Peyer's patch (tissue), 4 donors: Measurements from ENCODE around the gene CDH3. TPM values are rescaled to one million over a fixed set of nuclear protein-coding genes. Genes with fewer than 3 reads are reported as not detected.

Experiments used
- DNase-seq, 3 donors: peaks; one replicate each; pipeline ENCODE4 v3.0.0-alpha.2; 2017 to 2019
- H3K27ac ChIP-seq, 4 donors: fragments of 200-600 bp; sonication (generic); one replicate each; pipeline ENCODE4 v1.5.1; 2016 to 2019
- H3K27me3 ChIP-seq, 2 donors: fragments of 200-600 bp; sonication (generic); one replicate each; pipeline ENCODE4 v1.5.1; 2019
- H3K36me3 ChIP-seq, 3 donors: fragments of 200-600 bp; sonication (generic); one replicate each; pipeline ENCODE4 v1.5.1; 2016 to 2019
- H3K4me1 ChIP-seq, 4 donors: fragments of 200-600 bp; sonication (generic); one replicate each; pipeline ENCODE4 v1.5.1; 2016 to 2019
- H3K4me3 ChIP-seq, 4 donors: fragments of 200-600 bp; sonication (generic); 1 replicate in 3 of 4; 2 replicates in 1 of 4; pipeline ENCODE4 v1.5.1; 2016 to 2019; ENCODE audit warnings: mild to moderate bottlenecking in 1 of 4
- H3K9me3 ChIP-seq, 4 donors: fragments of 200-600 bp; sonication (generic); one replicate each; pipeline ENCODE4 v1.5.1; 2016 to 2019; ENCODE audit warnings: mild to moderate bottlenecking in 1 of 4
- POLR2A ChIP-seq, 2 donors: fragments of 450-650 bp; IDR thresholded peaks; one replicate each; pipeline ENCODE4 v1.5.1; 2017; ENCODE audit warnings: antibody characterized with exemption in 2 of 2, mild to moderate bottlenecking in 2 of 2, moderate library complexity in 2 of 2
- total RNA-seq, 4 donors: library from RNA; depleted of rRNA; stranded (reverse); fragments of >200 nt; gene quantifications; one replicate each; pipeline ENCODE4 v1.1.0, GENCODE V29; 2016
- TF ChIP-seq, protein P1 (sequence below), 6 experiments: fragments of 450-650 bp in 4 of 6; fragments of 200-600 bp in 2 of 6; sonication (generic) in 1 of 6; IDR thresholded peaks; one replicate each; pipeline ENCODE4 v1.5.1; 2017 to 2019; ENCODE audit warnings: antibody characterized with exemption in 6 of 6, mild to moderate bottlenecking in 3 of 6, moderate library complexity in 1 of 6

The CDH3 gene
- total RNA-seq: 1 to 10 TPM in 1 of 4 donors, under 1 TPM in 1, not detected in 2; 0.80 to 1.8 TPM

DNA sequence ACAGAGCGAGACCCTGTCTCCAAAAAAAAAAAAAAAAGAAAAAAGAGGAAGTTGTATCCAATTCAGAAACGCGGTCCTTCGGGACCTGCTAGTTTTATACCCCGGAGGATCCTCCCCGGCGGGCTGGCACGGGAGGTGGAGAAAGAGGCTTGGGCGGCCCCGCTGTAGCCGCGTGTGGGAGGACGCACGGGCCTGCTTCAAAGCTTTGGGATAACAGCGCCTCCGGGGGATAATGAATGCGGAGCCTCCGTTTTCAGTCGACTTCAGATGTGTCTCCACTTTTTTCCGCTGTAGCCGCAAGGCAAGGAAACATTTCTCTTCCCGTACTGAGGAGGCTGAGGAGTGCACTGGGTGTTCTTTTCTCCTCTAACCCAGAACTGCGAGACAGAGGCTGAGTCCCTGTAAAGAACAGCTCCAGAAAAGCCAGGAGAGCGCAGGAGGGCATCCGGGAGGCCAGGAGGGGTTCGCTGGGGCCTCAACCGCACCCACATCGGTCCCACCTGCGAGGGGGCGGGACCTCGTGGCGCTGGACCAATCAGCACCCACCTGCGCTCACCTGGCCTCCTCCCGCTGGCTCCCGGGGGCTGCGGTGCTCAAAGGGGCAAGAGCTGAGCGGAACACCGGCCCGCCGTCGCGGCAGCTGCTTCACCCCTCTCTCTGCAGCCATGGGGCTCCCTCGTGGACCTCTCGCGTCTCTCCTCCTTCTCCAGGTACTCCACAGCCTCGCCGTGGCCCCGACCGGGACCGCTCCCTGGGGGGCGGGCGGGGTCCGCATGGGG lies at the start of gene CDH3:
CDH3 (plus strand) TSS at position 596 of the 779 bp plus-strand sequence; CDS start at position 666, 70 bp downstream.
- H3K9me3 ChIP-seq: no peaks in the 10 kb centered on the region
- no peaks in the 10 kb centered on the region for H3K36me3 ChIP-seq
- peak within 1 kb of the TSS in 1 of 4 donors; percentile 42 for H3K27ac ChIP-seq
- no peak for TF ChIP-seq POLR2A (IDR thresholded peaks at IDR 0.05)
- TF ChIP-seq, protein P1, sequence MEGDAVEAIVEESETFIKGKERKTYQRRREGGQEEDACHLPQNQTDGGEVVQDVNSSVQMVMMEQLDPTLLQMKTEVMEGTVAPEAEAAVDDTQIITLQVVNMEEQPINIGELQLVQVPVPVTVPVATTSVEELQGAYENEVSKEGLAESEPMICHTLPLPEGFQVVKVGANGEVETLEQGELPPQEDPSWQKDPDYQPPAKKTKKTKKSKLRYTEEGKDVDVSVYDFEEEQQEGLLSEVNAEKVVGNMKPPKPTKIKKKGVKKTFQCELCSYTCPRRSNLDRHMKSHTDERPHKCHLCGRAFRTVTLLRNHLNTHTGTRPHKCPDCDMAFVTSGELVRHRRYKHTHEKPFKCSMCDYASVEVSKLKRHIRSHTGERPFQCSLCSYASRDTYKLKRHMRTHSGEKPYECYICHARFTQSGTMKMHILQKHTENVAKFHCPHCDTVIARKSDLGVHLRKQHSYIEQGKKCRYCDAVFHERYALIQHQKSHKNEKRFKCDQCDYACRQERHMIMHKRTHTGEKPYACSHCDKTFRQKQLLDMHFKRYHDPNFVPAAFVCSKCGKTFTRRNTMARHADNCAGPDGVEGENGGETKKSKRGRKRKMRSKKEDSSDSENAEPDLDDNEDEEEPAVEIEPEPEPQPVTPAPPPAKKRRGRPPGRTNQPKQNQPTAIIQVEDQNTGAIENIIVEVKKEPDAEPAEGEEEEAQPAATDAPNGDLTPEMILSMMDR (IDR thresholded peaks at IDR 0.05): no peak
- peaks cover 0 to 29% (median 11%) of the 10 kb centered on the region in 4 donors for H3K4me1 ChIP-seq
- peaks cover 0 to 30% of the 10 kb centered on the region in 2 donors for H3K27me3 ChIP-seq
- DNase-seq: peak in 2 of 3 donors; percentile 58 to 74
- H3K4me3 ChIP-seq: peak within 1 kb of the TSS; percentile 16 to 57 (median 35)

DNA sequence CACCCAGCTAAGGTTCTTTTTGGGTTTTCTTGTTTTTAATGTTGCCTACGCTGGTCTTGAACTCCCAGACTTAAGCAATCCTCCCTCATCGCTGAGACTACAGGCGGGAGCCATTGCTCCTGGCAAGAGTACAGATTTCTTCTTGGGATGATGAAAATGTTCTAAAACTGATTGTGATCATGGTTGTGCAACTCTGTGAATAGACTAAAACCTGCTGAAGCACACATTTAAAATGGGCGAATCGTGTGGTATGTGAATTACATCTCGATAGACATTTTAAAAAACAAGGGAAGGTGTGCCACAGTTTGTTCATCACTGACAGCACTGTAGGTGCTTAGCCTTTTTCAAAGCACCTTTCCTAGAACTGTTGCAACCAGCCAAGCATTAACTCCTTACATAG lies 48.8 kb upstream of the CDH3 start:
- H3K27ac ChIP-seq: no peak overlapping the region
- no peaks in the 10 kb centered on the region for H3K9me3 ChIP-seq
- TF ChIP-seq POLR2A (IDR thresholded peaks at IDR 0.05): no peak
- TF ChIP-seq, protein P1 (IDR thresholded peaks at IDR 0.05): no peak
- H3K4me3 ChIP-seq: no peak overlapping the region
- H3K4me1 ChIP-seq: no peaks in the 10 kb centered on the region
- H3K36me3 ChIP-seq: no peaks in the 10 kb centered on the region
- H3K27me3 ChIP-seq: no peaks in the 10 kb centered on the region
- DNase-seq: no peak

DNA sequence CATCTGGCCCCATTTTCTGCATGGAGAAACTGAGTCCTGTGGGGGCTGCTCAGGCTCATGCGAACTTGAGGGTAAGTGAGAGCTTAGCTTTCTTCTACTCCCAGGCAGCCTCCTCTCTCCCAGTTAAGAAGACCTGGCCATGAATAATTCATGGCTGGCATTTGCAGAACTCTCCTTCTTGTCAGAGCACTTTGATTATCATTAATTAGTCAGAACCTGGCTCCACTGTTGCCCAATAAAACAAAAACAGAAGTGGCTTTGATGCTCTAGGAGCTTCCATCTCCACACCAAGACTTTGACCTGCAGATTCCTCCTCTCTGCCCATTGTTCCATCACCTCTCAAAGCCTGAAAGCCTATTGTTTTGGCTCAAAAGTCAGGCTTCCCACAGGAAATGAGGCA lies 45.5 kb upstream of the CDH3 start:
- no peak overlapping the region for H3K4me3 ChIP-seq

DNA sequence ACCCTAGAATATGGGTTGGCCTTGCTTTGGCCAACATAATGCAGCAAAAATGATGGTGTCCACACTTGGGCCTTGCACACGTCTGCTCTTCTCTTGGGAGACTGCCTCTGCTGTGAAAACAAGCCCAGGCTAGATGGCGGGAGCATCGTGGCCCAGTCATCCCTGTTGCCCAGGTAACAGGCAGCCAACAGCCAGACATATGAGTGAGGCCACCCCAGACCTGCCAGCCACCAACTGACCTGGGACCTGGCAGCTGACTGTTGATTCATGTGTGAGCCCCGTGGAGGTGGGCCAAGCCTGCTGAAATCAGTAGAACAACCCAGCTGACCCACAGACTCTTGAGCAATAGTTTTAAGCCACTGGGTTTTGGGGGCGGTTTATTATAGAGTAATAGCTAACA lies 39.4 kb upstream of the CDH3 start:
- no peaks in the 10 kb centered on the region for H3K9me3 ChIP-seq
- no peaks in the 10 kb centered on the region for H3K4me1 ChIP-seq
- no peak for TF ChIP-seq POLR2A (IDR thresholded peaks at IDR 0.05)
- TF ChIP-seq, protein P1 (IDR thresholded peaks at IDR 0.05): no peak
- H3K36me3 ChIP-seq: no peaks in the 10 kb centered on the region
- no peaks in the 10 kb centered on the region for H3K27me3 ChIP-seq
- no peak for DNase-seq
- no peak overlapping the region for H3K27ac ChIP-seq
- H3K4me3 ChIP-seq: no peak overlapping the region

More for the DNA sequence above, 45.5 kb upstream of the CDH3 start:
- TF ChIP-seq, protein P1 (IDR thresholded peaks at IDR 0.05): no peak
- no peak for TF ChIP-seq POLR2A (IDR thresholded peaks at IDR 0.05)
- Histone ChIP-seq H3K27me3 (no peaks in the 10 kb centered on the region), H3K36me3 (no peaks in the 10 kb centered on the region), H3K27ac (no peak overlapping the region), H3K4me1 (no peaks in the 10 kb centered on the region), H3K9me3 (no peaks in the 10 kb centered on the region)
- DNase-seq: no peak

DNA sequence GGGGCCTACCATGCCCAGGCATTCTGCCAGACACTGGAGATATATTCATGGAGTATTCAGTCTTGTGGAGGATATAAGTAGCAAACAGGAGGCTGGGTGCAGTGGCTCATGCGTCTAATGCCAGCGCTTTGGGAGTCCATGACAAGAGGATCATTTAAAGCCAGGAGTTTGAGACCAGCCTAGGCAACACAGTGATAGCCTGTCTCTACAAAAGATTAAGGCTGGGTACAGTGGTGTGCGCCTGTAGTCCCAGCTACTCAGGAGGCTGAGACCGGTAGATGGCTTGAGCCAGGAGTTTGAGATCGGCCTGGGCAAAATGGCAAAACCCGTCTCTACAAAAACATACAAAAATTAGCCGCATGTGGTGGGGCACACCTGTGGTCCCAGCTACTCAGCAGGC lies 37.7 kb upstream of the CDH3 start:
- no peak overlapping the region for H3K27ac ChIP-seq
- H3K4me3 ChIP-seq: no peak overlapping the region
- TF ChIP-seq, protein P1 (IDR thresholded peaks at IDR 0.05): no peak
- no peak for TF ChIP-seq POLR2A (IDR thresholded peaks at IDR 0.05)
- no peak for DNase-seq
- H3K27me3 ChIP-seq: no peaks in the 10 kb centered on the region
- no peaks in the 10 kb centered on the region for H3K9me3 ChIP-seq
- H3K4me1 ChIP-seq: no peaks in the 10 kb centered on the region
- H3K36me3 ChIP-seq: no peaks in the 10 kb centered on the region
